Forelimb muscle (tissue), 1 donor: ENCODE data around the gene XRCC1. TPM values are rescaled to one million over a fixed set of nuclear protein-coding genes. Genes with fewer than 3 reads are reported as not detected.
"Not testable (repeated sequence)": the region's sequence is repeated elsewhere in the genome, so short reads cannot be mapped to it uniquely, and the experiment has no call there.

ENCODE experiments used
- DNase-seq: peaks from one replicate; pipeline ENCODE4 v3.0.0-alpha.2; 2013; ENCODE audit warnings: low read depth
- polyA plus RNA-seq: library from polyadenylated mRNA; unstranded; fragments of 120-200 nt; gene quantifications from one replicate; pipeline ENCODE4 v1.2.1, GENCODE V29; 2013; ENCODE audit not compliant: insufficient read length

The XRCC1 gene
- polyA plus RNA-seq, 1 donor = 28.9 TPM

GRCh38 chr19:43599635-43600295, 24.4 kb upstream of the XRCC1 start:
- no peak for DNase-seq

- no peak for DNase-seq
Measured at GRCh38 chr19:43598445-43599240, 23.3 kb upstream of the XRCC1 start.

- no peak for DNase-seq
Measured at GRCh38 chr19:43597876-43598275, 22.5 kb upstream of the XRCC1 start.

GRCh38 chr19:43596842-43597461, 21.6 kb upstream of the XRCC1 start:
- no peak for DNase-seq

- peak; percentile 99 for DNase-seq
Measured at GRCh38 chr19:43595999-43596841, 20.9 kb upstream of the XRCC1 start, which contains the start of the genes IRGQ and ZNF576. IRGQ (minus strand) TSS chr19:43596134; CDS start chr19:43595338, 796 bp downstream. ZNF576 (plus strand) TSS chr19:43596595; CDS start chr19:43597109, 514 bp downstream.

- DNase-seq = no peak
Measured at GRCh38 chr19:43595605-43595998, 20.3 kb upstream of the XRCC1 start.

GRCh38 chr19:43594710-43595604, 19.6 kb upstream of the XRCC1 start:
- DNase-seq = no peak

- DNase-seq = no peak
Measured at GRCh38 chr19:43594081-43594697, 18.9 kb upstream of the XRCC1 start.

- no peak for DNase-seq
Measured at GRCh38 chr19:43592800-43593350, 17.5 kb upstream of the XRCC1 start.

GRCh38 chr19:43591904-43592772, 16.8 kb upstream of the XRCC1 start:
- no peak for DNase-seq

GRCh38 chr19:43589678-43590077, 14.4 kb upstream of the XRCC1 start:
- DNase-seq = no peak

- no peak for DNase-seq
Measured at GRCh38 chr19:43589277-43589676, 13.9 kb upstream of the XRCC1 start.

GRCh38 chr19:43587029-43587428, 11.7 kb upstream of the XRCC1 start:
- not testable (repeated sequence) for DNase-seq

- DNase-seq = no peak
Measured at GRCh38 chr19:43586346-43586745, 11.0 kb upstream of the XRCC1 start.

- no peak for DNase-seq
Measured at GRCh38 chr19:43584484-43584883, 9.2 kb upstream of the XRCC1 start.

GRCh38 chr19:43582495-43582894, 7.2 kb upstream of the XRCC1 start:
- no peak for DNase-seq

- DNase-seq = no peak
Measured at GRCh38 chr19:43581467-43581866, 6.1 kb upstream of the XRCC1 start.

GRCh38 chr19:43578787-43579186, 3.5 kb upstream of the XRCC1 start:
- DNase-seq = no peak
